OCI-LY1 (cell line): ENCODE data around the gene CNTFR.

ENCODE experiments used
- H2AFZ ChIP-seq: fragments of 200-600 bp; sonication (generic), shearing (Covaris generic); 2 replicates; pipeline ENCODE4 v1.6.0; 2014; ENCODE audit warnings: antibody characterized with exemption, mild to moderate bottlenecking, low read length
- H3F3A ChIP-seq: fragments of 200-600 bp; sonication (generic), shearing (Covaris generic); 2 replicates; pipeline ENCODE4 v1.6.0; 2014; ENCODE audit warnings: mild to moderate bottlenecking, antibody characterized with exemption, low read length, moderate library complexity; ENCODE audit not compliant: insufficient read depth
- H3K27ac ChIP-seq: fragments of 200-600 bp; sonication (generic); 2 replicates; pipeline ENCODE4 v1.5.1; 2014; ENCODE audit warnings: low read length, mixed run types, mild to moderate bottlenecking, low read depth; ENCODE audit not compliant: poor library complexity, severe bottlenecking
- H3K27me3 ChIP-seq: fragments of 200-600 bp; sonication (generic); 2 replicates; pipeline ENCODE4 v1.6.0; 2014; ENCODE audit warnings: antibody characterized with exemption, mild to moderate bottlenecking, low read length, moderate library complexity; ENCODE audit not compliant: insufficient read depth
- H3K36me3 ChIP-seq: fragments of 200-600 bp; sonication (generic); 2 replicates; pipeline ENCODE4 v1.6.1; 2014; ENCODE audit warnings: mild to moderate bottlenecking, antibody characterized with exemption, low read length, moderate library complexity, mixed read lengths; ENCODE audit not compliant: insufficient read depth
- H3K4me1 ChIP-seq: fragments of 200-600 bp; sonication (generic); 2 replicates; pipeline ENCODE4 v1.5.1; 2014; ENCODE audit warnings: mild to moderate bottlenecking, low read length, moderate library complexity; ENCODE audit not compliant: insufficient read depth, severe bottlenecking
- H3K4me2 ChIP-seq: fragments of 200-600 bp; sonication (generic), shearing (Covaris generic); 2 replicates; pipeline ENCODE4 v1.6.1; 2014; ENCODE audit warnings: low read length
- H3K4me3 ChIP-seq: fragments of 200-600 bp; sonication (generic); 2 replicates; pipeline ENCODE4 v1.5.1; 2014; ENCODE audit warnings: low read length, low read depth, mild to moderate bottlenecking, mixed read lengths; ENCODE audit not compliant: poor library complexity, severe bottlenecking
- H3K79me2 ChIP-seq: fragments of 200-600 bp; shearing (Covaris generic); 2 replicates; pipeline ENCODE4 v1.6.1; 2016; ENCODE audit warnings: mixed run types, low read length, mixed read lengths; ENCODE audit not compliant: insufficient read depth
- H3K9ac ChIP-seq: fragments of 200-600 bp; sonication (generic), shearing (Covaris generic); 2 replicates; pipeline ENCODE4 v1.6.1; 2014; ENCODE audit warnings: mild to moderate bottlenecking, low read length, mixed read lengths
- H3K9me2 ChIP-seq: fragments of 200-600 bp; sonication (generic), shearing (Covaris generic); 2 replicates; pipeline ENCODE4 v1.6.1; 2014; ENCODE audit warnings: low read depth, mild to moderate bottlenecking, low read length, mixed read lengths
- H3K9me3 ChIP-seq: fragments of 200-600 bp; shearing (Covaris generic); 2 replicates; pipeline ENCODE4 v1.6.1; 2014; ENCODE audit warnings: low read length, mixed read lengths
- H4K20me1 ChIP-seq: fragments of 200-600 bp; sonication (generic), shearing (Covaris generic); 2 replicates; pipeline ENCODE4 v1.6.0; 2016; ENCODE audit warnings: mild to moderate bottlenecking, low read length; ENCODE audit not compliant: insufficient read depth
- EZH2 ChIP-seq: fragments of 200-600 bp; sonication (generic), shearing (Covaris generic); IDR thresholded peaks from 2 replicates; pipeline ENCODE4 v1.8.0; 2017; ENCODE audit warnings: borderline replicate concordance, mixed run types, mild to moderate bottlenecking, antibody characterized with exemption, low read length, moderate library complexity, mixed read lengths
- TF ChIP-seq, protein P1 (sequence below): fragments of 200-600 bp; sonication (generic), shearing (Covaris generic); IDR thresholded peaks from 2 replicates; pipeline ENCODE4 v1.5.1; 2017; ENCODE audit warnings: mild to moderate bottlenecking, antibody characterized with exemption, low read length, moderate library complexity, mixed read lengths

CNTFR gene

DNA sequence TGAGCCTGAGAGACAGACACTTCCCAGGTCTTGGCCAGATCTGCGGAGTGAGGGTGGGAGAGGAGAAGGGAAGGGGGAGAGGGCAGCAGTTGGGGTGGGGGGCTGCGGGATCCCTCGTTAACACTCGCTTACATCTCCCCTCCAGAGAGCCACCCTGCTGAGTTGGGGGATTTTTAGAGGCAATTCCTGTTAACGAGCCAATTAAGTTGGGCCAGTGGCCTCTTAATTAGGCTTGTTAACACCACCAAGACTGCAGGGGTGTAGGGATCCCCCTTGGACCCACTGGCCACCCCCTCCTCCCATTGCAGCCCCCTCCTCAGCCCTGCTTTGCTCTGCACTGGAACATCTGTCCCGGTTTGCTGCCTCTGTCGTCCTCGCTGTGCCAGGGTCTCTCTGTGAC lies 23.7 kb downstream of the CNTFR start:
- Histone ChIP-seq H3K79me2 (no peaks in the 10 kb centered on the region), H3K4me1 (no peaks in the 10 kb centered on the region), H3K27me3 (peaks cover 12% of the 10 kb centered on the region; the same call in 1 of the 2 replicates), H2AFZ (no peak overlapping the region), H3K27ac (no peak overlapping the region), H3F3A (no peaks in the 10 kb centered on the region), H3K4me3 (no peak overlapping the region), H4K20me1 (no peaks in the 10 kb centered on the region), H3K36me3 (no peaks in the 10 kb centered on the region), H3K9me2 (no peaks in the 10 kb centered on the region), H3K9me3 (no peaks in the 10 kb centered on the region), H3K9ac (no peak overlapping the region), H3K4me2 (no peak overlapping the region)
- TF ChIP-seq, protein P1, sequence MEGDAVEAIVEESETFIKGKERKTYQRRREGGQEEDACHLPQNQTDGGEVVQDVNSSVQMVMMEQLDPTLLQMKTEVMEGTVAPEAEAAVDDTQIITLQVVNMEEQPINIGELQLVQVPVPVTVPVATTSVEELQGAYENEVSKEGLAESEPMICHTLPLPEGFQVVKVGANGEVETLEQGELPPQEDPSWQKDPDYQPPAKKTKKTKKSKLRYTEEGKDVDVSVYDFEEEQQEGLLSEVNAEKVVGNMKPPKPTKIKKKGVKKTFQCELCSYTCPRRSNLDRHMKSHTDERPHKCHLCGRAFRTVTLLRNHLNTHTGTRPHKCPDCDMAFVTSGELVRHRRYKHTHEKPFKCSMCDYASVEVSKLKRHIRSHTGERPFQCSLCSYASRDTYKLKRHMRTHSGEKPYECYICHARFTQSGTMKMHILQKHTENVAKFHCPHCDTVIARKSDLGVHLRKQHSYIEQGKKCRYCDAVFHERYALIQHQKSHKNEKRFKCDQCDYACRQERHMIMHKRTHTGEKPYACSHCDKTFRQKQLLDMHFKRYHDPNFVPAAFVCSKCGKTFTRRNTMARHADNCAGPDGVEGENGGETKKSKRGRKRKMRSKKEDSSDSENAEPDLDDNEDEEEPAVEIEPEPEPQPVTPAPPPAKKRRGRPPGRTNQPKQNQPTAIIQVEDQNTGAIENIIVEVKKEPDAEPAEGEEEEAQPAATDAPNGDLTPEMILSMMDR: no peak
- no peak for TF ChIP-seq EZH2

DNA sequence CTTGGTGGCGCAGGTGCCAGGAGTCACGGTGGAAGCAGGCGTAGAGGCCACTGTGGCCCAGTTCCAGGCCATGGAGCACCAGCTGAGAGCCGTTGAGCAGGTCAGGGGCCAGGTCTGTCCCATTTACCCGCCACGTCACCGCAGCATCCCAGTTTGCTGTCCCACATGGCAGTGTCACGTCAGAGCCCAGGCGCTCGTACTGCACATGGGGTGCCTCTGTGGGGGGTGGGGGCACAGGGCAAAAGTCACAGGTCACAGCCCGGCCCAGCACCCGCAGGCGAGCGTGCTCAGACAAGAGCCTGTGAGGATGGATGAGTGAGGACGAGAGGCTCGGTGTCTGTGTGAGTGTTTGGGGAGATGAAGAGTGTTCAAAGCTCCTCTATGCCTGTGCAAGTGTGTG lies 24.9 kb downstream of the CNTFR start:
- Histone ChIP-seq H3K4me2 (no peak overlapping the region), H3K27ac (no peak overlapping the region), H3K27me3 (peaks cover 12% of the 10 kb centered on the region; the same call in 1 of the 2 replicates), H3K79me2 (no peaks in the 10 kb centered on the region), H3K9ac (no peak overlapping the region), H3K4me1 (no peaks in the 10 kb centered on the region), H4K20me1 (no peaks in the 10 kb centered on the region), H2AFZ (no peak overlapping the region), H3K4me3 (no peak overlapping the region), H3F3A (no peaks in the 10 kb centered on the region), H3K9me3 (no peaks in the 10 kb centered on the region), H3K36me3 (no peaks in the 10 kb centered on the region), H3K9me2 (no peaks in the 10 kb centered on the region)
- TF ChIP-seq EZH2: no peak
- TF ChIP-seq, protein P1: no peak

DNA sequence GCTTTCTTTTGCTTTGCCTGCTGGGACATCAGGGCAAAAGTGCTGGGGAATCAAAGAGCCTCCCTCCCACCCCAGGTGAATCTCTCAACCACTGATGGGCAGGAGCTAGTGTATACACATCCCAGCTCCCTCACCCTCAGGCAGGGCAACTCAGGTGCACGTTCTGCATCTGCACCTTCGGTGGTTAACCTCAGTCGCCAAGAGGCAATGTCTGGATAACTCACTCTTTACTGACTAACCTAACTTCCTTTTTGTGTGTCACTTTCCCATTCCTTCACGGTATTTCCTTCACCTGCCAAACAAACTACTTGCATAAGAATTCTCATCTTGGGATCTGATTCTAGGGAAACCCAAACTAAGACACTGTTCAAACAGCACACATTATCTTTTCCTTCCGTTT lies 26.3 kb downstream of the CNTFR start:
- H3K4me3 ChIP-seq: no peak overlapping the region
- no peaks in the 10 kb centered on the region for H3K4me1 ChIP-seq

More for the DNA sequence above, 26.3 kb downstream of the CNTFR start:
- H3K36me3 ChIP-seq: no peaks in the 10 kb centered on the region
- TF ChIP-seq EZH2: no peak
- TF ChIP-seq, protein P1: no peak
- H3K4me2 ChIP-seq: no peak overlapping the region
- H3K27ac ChIP-seq: no peak overlapping the region
- no peak overlapping the region for H2AFZ ChIP-seq
- H3K27me3 ChIP-seq: peaks cover 12% of the 10 kb centered on the region; the same call in 1 of the 2 replicates
- no peak overlapping the region for H3K9ac ChIP-seq
- no peaks in the 10 kb centered on the region for H3K9me3 ChIP-seq
- no peaks in the 10 kb centered on the region for H3F3A ChIP-seq
- H4K20me1 ChIP-seq: no peaks in the 10 kb centered on the region
- no peaks in the 10 kb centered on the region for H3K79me2 ChIP-seq
- H3K9me2 ChIP-seq: no peaks in the 10 kb centered on the region
